Upper lobe of left lung (tissue), 6 donors: Measurements from ENCODE around the gene SERPINE1. TPM values are rescaled to one million over a fixed set of nuclear protein-coding genes. Genes with fewer than 3 reads are reported as not detected.
"Not testable (repeated sequence)": the region's sequence is repeated elsewhere in the genome, so short reads cannot be mapped to it uniquely, and the experiment has no call there.

Experiments
- ATAC-seq, 2 donors: fragments of 200-7000 bp; cut with Tn5 transposase; one replicate each; pipeline ENCODE4 v1.9.1; 2022; ENCODE audit warnings: mild to moderate bottlenecking in 2 of 2, moderate library complexity in 2 of 2; ENCODE audit not compliant: low FRiP score in 2 of 2
- DNase-seq, 2 donors: peaks; one replicate each; pipeline ENCODE4 v3.0.0-alpha.2; 2019 to 2020
- H3K27ac ChIP-seq, 4 donors: fragments of 200-600 bp; sonication (generic); one replicate each; pipeline ENCODE4 v1.5.1; 2016 to 2019
- H3K27me3 ChIP-seq, 4 donors: fragments of 200-600 bp; sonication (generic); one replicate each; pipeline ENCODE4 v1.5.1; 2017 to 2019
- H3K36me3 ChIP-seq, 4 donors: fragments of 200-600 bp; sonication (generic); one replicate each; pipeline ENCODE4 v1.5.1; 2016 to 2019
- H3K4me1 ChIP-seq, 4 donors: fragments of 200-600 bp; sonication (generic); one replicate each; pipeline ENCODE4 v1.5.1; 2018 to 2019
- H3K4me3 ChIP-seq, 4 donors: fragments of 200-600 bp; sonication (generic); one replicate each; pipeline ENCODE4 v1.5.1; 2017 to 2019; ENCODE audit warnings: mild to moderate bottlenecking in 2 of 4, moderate library complexity in 1 of 4
- H3K9me3 ChIP-seq, 4 donors: fragments of 200-600 bp; sonication (generic); one replicate each; pipeline ENCODE4 v1.5.1; 2018 to 2019
- EP300 ChIP-seq, 4 donors: sonication (generic); formaldehyde crosslinking; IDR thresholded peaks; one replicate each; pipeline ENCODE4 v1.5.1; 2017; ENCODE audit warnings: antibody characterized with exemption in 4 of 4, control low read depth in 2 of 4
- POLR2A ChIP-seq, 4 donors: fragments of 450-650 bp; IDR thresholded peaks; one replicate each; pipeline ENCODE4 v1.5.1; 2016 to 2017; ENCODE audit warnings: antibody characterized with exemption in 4 of 4, mild to moderate bottlenecking in 2 of 4
- POLR2AphosphoS5 ChIP-seq, 2 donors: sonication (generic); formaldehyde crosslinking; IDR thresholded peaks; one replicate each; pipeline ENCODE4 v1.5.1; 2017; ENCODE audit warnings: antibody characterized with exemption in 2 of 2
- WGBS, 2 donors: methylation state at CpG; one replicate each; pipeline ENCODE4 v1.1.5; 2017 to 2018; 5-methylcytosine and 5-hydroxymethylcytosine counted together
- total RNA-seq, 6 donors: library from RNA; depleted of rRNA in 4 of 6; stranded (reverse); fragments of >200 nt in 4 of 6; gene quantifications; one replicate each; pipeline versions ENCODE4 v1.1.0 to v1.2.1, GENCODE V29; 2016 to 2021
- TF ChIP-seq, protein P1 (sequence below), 6 experiments: fragments of 450-650 bp in 4 of 6; fragments of 200-600 bp in 2 of 6; sonication (generic) in 2 of 6; IDR thresholded peaks; one replicate each; pipeline ENCODE4 v1.5.1; 2016 to 2019; ENCODE audit warnings: antibody characterized with exemption in 6 of 6
- donor health status: DM: no; HTN: no; CAD: no; lungs with moderate emphysema.
- donor health status: DM: no; HTN: yes; CAD: no; lungs with severe emphysema.

SERPINE1 gene
- total RNA-seq, 6 donors from 2014 or later, result 8.4 to 125 (median 24.0) TPM

DNA sequence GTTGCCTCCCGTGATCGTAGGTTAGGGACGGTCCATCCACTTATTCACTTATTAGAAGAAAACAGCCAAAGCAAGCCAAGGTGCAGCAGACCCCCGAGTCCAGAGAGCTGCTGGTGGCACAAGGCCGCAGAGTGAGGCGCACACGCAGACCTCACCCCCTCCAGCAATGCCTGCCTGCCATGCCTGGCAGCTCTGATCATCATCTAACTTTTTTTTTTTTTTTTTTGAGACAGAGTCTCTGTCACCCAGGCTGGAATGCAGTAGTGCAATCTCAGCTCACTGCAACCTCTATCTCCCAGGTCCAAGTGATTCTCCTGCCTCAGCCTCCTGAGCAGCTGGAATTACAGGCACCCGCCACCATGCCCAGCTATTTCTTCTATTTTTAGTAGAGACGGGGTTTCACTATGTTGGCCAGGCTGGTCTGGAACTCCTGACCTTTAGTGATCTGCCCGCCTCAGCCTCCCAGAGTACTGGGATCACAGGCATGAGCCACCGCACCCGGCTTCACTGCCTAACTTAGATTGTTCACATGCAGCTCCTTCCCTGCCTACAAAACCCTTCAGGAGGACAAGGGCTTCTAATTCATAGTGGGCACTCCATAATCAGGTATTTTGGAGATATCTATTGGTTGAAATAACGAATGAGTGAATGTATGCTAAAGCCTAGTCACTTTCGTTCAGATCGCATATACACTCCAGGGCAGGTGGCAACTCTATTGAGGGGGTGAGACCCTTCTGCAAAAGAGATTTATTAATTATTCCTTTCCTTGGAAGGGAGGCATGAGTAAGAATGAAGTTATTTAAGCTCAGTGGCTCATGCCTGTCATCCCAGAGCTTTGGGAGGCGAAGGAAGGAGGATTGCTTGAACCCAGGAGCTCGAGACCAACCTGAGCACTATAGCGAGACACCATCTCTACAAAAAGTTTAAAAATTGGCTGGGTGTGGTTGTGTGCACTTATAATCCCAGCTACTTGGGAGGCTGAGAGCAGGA, 25.8 kb upstream of the SERPINE1 start:
- H3K4me3 ChIP-seq, result no peak overlapping the region
- H3K27ac ChIP-seq, result peak overlapping the region in 3 of 4 donors; percentile 68 to 73 (median 71)
- ATAC-seq (no peak), DNase-seq (no peak)
- TF ChIP-seq POLR2AphosphoS5 (IDR thresholded peaks at IDR 0.05) (no peak), POLR2A (IDR thresholded peaks at IDR 0.05) (no peak), EP300 (IDR thresholded peaks at IDR 0.05) (no peak)
- TF ChIP-seq, protein P1, sequence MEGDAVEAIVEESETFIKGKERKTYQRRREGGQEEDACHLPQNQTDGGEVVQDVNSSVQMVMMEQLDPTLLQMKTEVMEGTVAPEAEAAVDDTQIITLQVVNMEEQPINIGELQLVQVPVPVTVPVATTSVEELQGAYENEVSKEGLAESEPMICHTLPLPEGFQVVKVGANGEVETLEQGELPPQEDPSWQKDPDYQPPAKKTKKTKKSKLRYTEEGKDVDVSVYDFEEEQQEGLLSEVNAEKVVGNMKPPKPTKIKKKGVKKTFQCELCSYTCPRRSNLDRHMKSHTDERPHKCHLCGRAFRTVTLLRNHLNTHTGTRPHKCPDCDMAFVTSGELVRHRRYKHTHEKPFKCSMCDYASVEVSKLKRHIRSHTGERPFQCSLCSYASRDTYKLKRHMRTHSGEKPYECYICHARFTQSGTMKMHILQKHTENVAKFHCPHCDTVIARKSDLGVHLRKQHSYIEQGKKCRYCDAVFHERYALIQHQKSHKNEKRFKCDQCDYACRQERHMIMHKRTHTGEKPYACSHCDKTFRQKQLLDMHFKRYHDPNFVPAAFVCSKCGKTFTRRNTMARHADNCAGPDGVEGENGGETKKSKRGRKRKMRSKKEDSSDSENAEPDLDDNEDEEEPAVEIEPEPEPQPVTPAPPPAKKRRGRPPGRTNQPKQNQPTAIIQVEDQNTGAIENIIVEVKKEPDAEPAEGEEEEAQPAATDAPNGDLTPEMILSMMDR (IDR thresholded peaks at IDR 0.05), result no peak
- H3K27me3 ChIP-seq, result no peaks in the 10 kb centered on the region
- WGBS, 2 donors, result 90 to 93% methylated on average over 18 of the region's 18 CpGs
- no peaks in the 10 kb centered on the region for H3K9me3 ChIP-seq
- peaks cover 20 to 27% (median 24%) of the 10 kb centered on the region in 4 donors for H3K4me1 ChIP-seq
- no peaks in the 10 kb centered on the region for H3K36me3 ChIP-seq

DNA sequence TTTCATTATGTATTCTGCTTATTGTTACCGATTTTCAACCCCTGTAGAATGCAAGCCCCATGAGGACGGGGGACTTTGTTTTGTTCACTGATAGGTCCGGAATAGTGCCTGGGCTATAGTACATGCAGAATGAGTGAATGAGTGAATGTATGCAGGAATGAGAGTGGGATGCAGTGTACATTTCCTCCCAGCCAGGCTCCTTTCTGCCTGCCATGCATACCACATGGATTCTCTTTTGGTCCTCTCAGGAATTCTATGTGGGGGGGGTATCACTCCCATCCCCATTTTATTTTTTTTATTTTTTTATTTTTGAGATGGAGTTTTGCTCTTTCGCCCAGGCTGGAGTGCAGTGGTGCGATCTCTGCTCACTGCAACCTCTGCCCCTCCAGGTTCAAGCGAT, 24.9 kb upstream of the SERPINE1 start:
- H3K27me3 ChIP-seq, result no peaks in the 10 kb centered on the region
- TF ChIP-seq EP300 (IDR thresholded peaks at IDR 0.05) (no peak), POLR2A (IDR thresholded peaks at IDR 0.05) (no peak)
- no peak overlapping the region for H3K27ac ChIP-seq
- H3K36me3 ChIP-seq, result no peaks in the 10 kb centered on the region
- ATAC-seq (no peak), DNase-seq (no peak)
- peaks cover 19 to 27% (median 23%) of the 10 kb centered on the region in 4 donors for H3K4me1 ChIP-seq
- WGBS, 2 donors, result 87 to 95% methylated on average over 6 of the region's 6 CpGs
- no peaks in the 10 kb centered on the region for H3K9me3 ChIP-seq
- H3K4me3 ChIP-seq, result no peak overlapping the region

DNA sequence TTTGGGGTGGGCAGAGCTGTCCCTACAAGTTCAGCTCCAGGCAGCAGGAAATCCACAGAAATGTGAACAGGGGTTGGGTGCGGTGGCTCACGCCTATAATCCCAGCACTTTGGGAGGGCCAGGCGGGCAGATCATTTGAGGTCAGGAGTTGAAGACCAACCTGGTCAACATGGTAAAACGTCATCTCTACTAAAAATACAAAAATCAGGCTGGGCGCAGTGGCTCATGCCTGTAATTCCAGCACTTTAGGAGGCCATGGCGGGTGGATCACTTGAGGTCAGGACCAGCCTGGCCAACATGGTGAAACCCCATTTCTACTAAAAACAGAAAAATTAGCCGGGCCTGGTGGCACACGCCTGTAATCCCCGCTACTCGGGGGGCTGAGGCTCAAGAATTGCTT, 23.2 kb upstream of the SERPINE1 start:
- not testable (repeated sequence) for H3K4me3 ChIP-seq, ATAC-seq, H3K9me3 ChIP-seq, DNase-seq, H3K27me3 ChIP-seq, H3K36me3 ChIP-seq
- Histone ChIP-seq H3K4me1 (peaks cover 25 to 40% (median 34%) of the 10 kb centered on the region in 4 donors), H3K27ac (peak overlapping the region in 1 of 4 donors; percentile 64)
- 85 to 89% methylated on average over 10 of the region's 10 CpGs for whole genome bisulfite sequencing, 2 donors

DNA sequence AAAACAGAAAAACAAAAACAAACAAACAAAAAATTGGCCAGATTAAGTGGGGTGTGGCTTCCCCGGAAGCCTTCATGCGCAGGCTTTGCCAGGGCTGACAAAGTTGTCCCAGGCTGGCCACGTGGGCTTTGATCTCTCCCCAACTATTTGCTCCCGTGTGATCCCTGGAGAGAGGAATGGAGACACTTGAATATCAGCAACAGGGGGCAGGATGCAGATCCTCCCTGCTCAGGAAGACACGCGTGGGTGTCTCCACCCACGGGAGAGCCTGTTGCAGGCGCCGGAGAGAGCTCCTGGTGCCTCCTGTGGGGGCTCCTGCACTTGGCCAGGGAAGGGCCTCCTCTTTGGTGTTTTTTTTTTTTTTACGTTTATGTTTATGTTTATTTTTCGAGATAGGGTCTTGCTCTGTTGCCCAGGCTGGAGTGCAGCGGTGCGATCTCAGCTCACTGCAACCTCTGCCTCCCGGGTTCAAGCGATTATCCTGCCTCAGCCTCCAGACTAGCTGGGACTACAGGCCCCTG, 22.7 kb upstream of the SERPINE1 start:
- TF ChIP-seq EP300 (IDR thresholded peaks at IDR 0.05) (no peak), POLR2AphosphoS5 (IDR thresholded peaks at IDR 0.05) (no peak), POLR2A (IDR thresholded peaks at IDR 0.05) (no peak)
- TF ChIP-seq, protein P1 (IDR thresholded peaks at IDR 0.05), result no peak
- Histone ChIP-seq H3K36me3 (no peaks in the 10 kb centered on the region), H3K9me3 (no peaks in the 10 kb centered on the region), H3K4me1 (peaks cover 27 to 44% (median 39%) of the 10 kb centered on the region in 4 donors), H3K27me3 (no peaks in the 10 kb centered on the region), H3K4me3 (no peak overlapping the region), H3K27ac (peak overlapping the region in 1 of 4 donors; percentile 64)
- no peak for ATAC-seq
- 55 to 68% methylated on average over 15 of the region's 15 CpGs for WGBS, 2 donors
- DNase-seq, result no peak

DNA sequence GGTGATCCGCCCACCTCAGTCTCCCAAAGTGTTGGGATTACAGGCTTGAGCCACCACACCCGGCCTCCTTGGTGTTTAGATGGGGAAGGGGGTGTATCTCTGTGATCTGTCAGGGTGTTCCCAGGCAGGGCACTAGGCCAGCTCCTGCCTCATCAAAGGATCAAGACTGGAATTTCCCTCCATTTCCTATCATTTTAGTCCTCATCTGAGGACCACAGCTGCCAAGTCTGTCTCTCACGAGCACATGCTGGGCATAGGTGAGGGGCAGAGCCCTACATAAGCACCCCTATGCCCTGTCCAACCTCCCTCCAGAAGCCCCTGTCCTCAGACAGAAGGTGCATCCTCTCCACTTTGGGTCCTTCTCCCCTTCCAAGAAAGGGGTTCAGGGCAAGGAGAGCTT, 22.1 kb upstream of the SERPINE1 start:
- TF ChIP-seq, protein P1 (IDR thresholded peaks at IDR 0.05), result no peak
- peak in 2 of 4 donors; percentile 6 to 35 for TF ChIP-seq EP300 (IDR thresholded peaks at IDR 0.05)
- TF ChIP-seq POLR2A (IDR thresholded peaks at IDR 0.05), result no peak
- TF ChIP-seq POLR2AphosphoS5 (IDR thresholded peaks at IDR 0.05), result peak in 1 of 2 donors; percentile 22
- Histone ChIP-seq H3K4me1 (peaks cover 22 to 40% (median 37%) of the 10 kb centered on the region in 4 donors), H3K27ac (peak overlapping the region in 2 of 4 donors; percentile 11 to 64), H3K36me3 (no peaks in the 10 kb centered on the region), H3K27me3 (no peaks in the 10 kb centered on the region), H3K9me3 (no peaks in the 10 kb centered on the region), H3K4me3 (no peak overlapping the region)
- no peak for DNase-seq
- 46 to 74% methylated on average over 3 of the region's 3 CpGs for WGBS, 2 donors
- ATAC-seq, result no peak

DNA sequence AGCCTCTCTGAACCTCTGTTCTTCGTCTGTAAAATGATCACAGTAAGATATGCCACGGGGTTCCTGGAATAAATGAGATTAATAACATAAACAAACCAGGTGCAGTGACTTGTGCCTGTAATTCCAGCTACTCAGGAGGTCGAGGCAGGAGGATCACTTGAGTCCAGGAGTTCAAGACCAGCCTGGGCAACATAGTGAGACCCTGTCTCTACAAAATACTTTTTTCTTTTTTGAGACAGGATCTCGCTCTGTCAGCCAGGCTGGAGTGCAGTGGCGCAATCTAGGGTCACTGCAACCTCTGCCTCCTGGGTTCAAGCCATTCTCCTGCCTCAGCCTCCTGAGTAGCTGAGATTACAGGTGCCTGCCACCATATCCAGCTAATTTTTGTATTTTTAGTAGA, 21.7 kb upstream of the SERPINE1 start:
- not testable (repeated sequence) for H3K27me3 ChIP-seq, H3K9me3 ChIP-seq, H3K36me3 ChIP-seq, DNase-seq, H3K4me3 ChIP-seq, ATAC-seq
- 71 to 72% methylated on average over 5 of the region's 5 CpGs for WGBS, 2 donors
- Histone ChIP-seq H3K27ac (peak overlapping the region in 2 of 4 donors; percentile 11 to 64), H3K4me1 (peaks cover 17 to 36% (median 32%) of the 10 kb centered on the region in 4 donors)
